Ishikawa (cell line): ENCODE data around the gene TMA7.

Experiments used
- CEBPB ChIP-seq: IDR thresholded peaks from 2 replicates; pipeline ENCODE4 v1.6.1; 2012
- CREB1 ChIP-seq: IDR thresholded peaks from 2 replicates; pipeline ENCODE4 v1.6.1; 2012; ENCODE audit warnings: low read depth
- FOXM1 ChIP-seq: IDR thresholded peaks from 2 replicates; pipeline ENCODE4 v1.6.1; 2012; ENCODE audit warnings: low read depth, borderline replicate concordance
- REST ChIP-seq: IDR thresholded peaks from 2 replicates; pipeline ENCODE4 v1.6.1; 2012; ENCODE audit warnings: low read depth, mild to moderate bottlenecking
- TAF1 ChIP-seq: IDR thresholded peaks from 2 replicates; pipeline ENCODE4 v1.6.1; 2012; ENCODE audit warnings: low read depth, mild to moderate bottlenecking
- YY1 ChIP-seq: IDR thresholded peaks from 2 replicates; pipeline ENCODE4 v1.6.1; 2012; ENCODE audit warnings: low read depth

GRCh38 chr3:48465237-48465530, 25.1 kb downstream of the TMA7 start:
- TF ChIP-seq REST = no peak
- no peak for TF ChIP-seq CREB1
- no peak for TF ChIP-seq YY1
- TF ChIP-seq FOXM1 = no peak
- TF ChIP-seq CEBPB = no peak
- no peak for TF ChIP-seq TAF1
